ACHN (cell line): Measurements from ENCODE around the gene RHCE.
"Not testable (repeated sequence)": the region's sequence is repeated elsewhere in the genome, so short reads cannot be mapped to it uniquely, and the experiment has no call there.

ENCODE experiments used
- DNase-seq: peaks from one replicate; pipeline ENCODE4 v3.0.0-alpha.2; 2015
- in situ Hi-C: cut with HindIII; loops from 2 replicates; pipeline ENCODE4 v1.10.0; 2017; ENCODE audit warnings: low sequenced_read_pairs, low pct_ligation_motif_present, low pct_unique_long_range_greater_than_20kb

RHCE gene

GRCh38 chr1:25328791-25329185 lies 91.8 kb downstream of the RHCE start:
- DNase-seq, in situ Hi-C loops: not testable (repeated sequence)

- DNase-seq, in situ Hi-C loops: not testable (repeated sequence)
Measured at GRCh38 chr1:25327864-25328790, 92.5 kb downstream of the RHCE start.

GRCh38 chr1:25324407-25324806 lies 96.2 kb downstream of the RHCE start:
- in situ Hi-C loops, DNase-seq: not testable (repeated sequence)

- DNase-seq, in situ Hi-C loops: not testable (repeated sequence)
Measured at GRCh38 chr1:25322127-25322526, 98.5 kb downstream of the RHCE start.

- in situ Hi-C loops: not testable (repeated sequence)
- peak; percentile 87 for DNase-seq
Measured at GRCh38 chr1:25320314-25320938, 100.2 kb downstream of the RHCE start.

DNA sequence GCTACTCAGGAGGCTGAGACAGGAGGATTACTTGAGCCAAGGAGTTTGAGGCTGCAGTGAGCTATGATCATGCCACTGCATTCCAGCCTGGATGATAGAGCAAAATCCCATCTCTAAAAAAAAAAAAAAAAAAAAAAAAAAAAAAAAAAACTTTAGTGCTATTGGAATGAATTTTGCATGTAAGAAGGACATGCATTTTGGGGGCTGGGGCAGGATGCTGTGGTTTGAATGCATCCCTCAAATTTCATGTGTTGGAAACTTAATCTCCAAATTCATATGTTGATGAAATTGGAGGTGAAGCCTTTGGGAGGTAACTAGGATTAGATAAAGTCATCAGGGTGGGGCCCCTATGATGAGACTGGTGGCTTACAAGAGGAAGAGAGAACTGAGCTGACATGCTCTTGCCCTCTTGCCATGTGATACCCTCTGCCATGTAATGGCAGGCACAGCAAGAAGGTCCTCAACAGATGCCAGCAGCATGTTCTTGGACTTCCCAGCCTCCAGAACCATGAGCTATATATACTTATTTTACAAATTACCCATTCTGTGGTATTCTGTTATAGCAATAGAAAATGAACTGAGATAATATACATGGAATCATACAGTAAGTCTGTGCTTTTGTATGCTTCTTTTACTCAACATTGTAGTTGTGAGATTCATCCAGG lies 107.7 kb downstream of the RHCE start:
- in situ Hi-C loops: not testable (repeated sequence)

More for the DNA sequence above, 107.7 kb downstream of the RHCE start:
- not testable (repeated sequence) for DNase-seq
